Measurements from ENCODE around the gene C19orf33. TPM values are rescaled to one million over a fixed set of nuclear protein-coding genes. Genes with fewer than 3 reads are reported as not detected.

Gene C19orf33
- total and polyA plus RNA-seq, 9 of the 15 experiments (the other 6 are each of a cell fraction or from before 2014, with no cell fraction given) = 3.2 TPM; not detected in 8

DNA sequence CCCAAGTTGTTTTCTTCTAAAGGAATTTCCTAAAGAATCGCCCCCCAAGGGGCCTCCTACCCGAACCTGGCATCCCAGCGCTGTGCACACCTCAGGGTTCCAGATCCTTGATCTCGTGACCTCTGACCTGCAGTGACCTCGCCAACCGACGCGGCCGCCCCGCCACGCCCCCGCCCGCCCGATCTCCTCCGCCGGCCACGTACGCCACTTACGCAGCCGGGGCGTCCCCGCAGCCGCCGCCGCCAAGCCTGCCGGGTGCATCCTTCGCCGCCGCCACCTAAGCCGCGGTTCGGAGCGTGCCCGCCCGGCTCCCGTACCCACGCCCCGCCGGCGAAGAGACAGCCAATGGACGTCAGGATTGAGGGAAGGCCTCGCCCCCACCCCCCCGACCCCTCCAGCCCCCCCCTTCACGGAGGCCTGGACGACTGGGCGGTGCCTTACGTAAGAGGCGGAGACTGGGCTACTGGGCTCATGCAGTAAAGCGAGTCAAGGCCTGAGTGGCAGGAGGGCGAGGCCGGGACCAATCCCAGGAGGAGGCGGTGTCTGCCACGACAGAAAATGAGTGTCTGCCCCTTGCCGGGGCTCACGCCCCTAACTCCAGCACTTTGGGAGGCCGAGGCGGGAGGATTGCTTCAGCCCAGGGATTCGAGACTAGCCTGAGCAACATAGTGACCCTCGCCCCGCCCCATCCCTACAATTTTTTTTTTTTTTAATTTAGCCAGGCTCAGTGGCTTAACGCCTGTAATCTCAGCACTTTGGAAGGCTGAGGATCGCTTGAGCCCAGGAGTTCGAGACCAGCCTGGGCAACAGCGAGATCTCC is 11.8 kb downstream of the C19orf33 start, which contains the start of gene YIF1B (continued):
- TF ChIP-seq, protein P1, sequence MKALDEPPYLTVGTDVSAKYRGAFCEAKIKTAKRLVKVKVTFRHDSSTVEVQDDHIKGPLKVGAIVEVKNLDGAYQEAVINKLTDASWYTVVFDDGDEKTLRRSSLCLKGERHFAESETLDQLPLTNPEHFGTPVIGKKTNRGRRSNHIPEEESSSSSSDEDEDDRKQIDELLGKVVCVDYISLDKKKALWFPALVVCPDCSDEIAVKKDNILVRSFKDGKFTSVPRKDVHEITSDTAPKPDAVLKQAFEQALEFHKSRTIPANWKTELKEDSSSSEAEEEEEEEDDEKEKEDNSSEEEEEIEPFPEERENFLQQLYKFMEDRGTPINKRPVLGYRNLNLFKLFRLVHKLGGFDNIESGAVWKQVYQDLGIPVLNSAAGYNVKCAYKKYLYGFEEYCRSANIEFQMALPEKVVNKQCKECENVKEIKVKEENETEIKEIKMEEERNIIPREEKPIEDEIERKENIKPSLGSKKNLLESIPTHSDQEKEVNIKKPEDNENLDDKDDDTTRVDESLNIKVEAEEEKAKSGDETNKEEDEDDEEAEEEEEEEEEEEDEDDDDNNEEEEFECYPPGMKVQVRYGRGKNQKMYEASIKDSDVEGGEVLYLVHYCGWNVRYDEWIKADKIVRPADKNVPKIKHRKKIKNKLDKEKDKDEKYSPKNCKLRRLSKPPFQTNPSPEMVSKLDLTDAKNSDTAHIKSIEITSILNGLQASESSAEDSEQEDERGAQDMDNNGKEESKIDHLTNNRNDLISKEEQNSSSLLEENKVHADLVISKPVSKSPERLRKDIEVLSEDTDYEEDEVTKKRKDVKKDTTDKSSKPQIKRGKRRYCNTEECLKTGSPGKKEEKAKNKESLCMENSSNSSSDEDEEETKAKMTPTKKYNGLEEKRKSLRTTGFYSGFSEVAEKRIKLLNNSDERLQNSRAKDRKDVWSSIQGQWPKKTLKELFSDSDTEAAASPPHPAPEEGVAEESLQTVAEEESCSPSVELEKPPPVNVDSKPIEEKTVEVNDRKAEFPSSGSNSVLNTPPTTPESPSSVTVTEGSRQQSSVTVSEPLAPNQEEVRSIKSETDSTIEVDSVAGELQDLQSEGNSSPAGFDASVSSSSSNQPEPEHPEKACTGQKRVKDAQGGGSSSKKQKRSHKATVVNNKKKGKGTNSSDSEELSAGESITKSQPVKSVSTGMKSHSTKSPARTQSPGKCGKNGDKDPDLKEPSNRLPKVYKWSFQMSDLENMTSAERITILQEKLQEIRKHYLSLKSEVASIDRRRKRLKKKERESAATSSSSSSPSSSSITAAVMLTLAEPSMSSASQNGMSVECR (CRISPR knock-in tag; IDR thresholded peaks at IDR 0.05) = no peak
- TF ChIP-seq MYBL2 (IDR thresholded peaks at IDR 0.05; ENCODE audit: low read depth) = peak; percentile 17; the same call in 1 of the 2 replicates
- no peak for TF ChIP-seq MYBL2 (CRISPR knock-in tag; IDR thresholded peaks at IDR 0.05; ENCODE audit: borderline replicate concordance)
- TF ChIP-seq SMARCC2 (IDR thresholded peaks at IDR 0.05; ENCODE audit: low read depth) = 0 out of 2 replicates have a peak, but pooled peaks have one; percentile 15
- peak; percentile 47 for TF ChIP-seq MYC (IDR thresholded peaks at IDR 0.05; ENCODE audit: low read depth, low read length)
- no peak for TF ChIP-seq MYC (CRISPR knock-in tag; IDR thresholded peaks at IDR 0.05; ENCODE audit: borderline replicate concordance, low read depth)
- TF ChIP-seq HNRNPLL (IDR thresholded peaks at IDR 0.05; ENCODE audit: low read depth, low read length, poor library complexity, severe bottlenecking) = peak; percentile 100
- TF ChIP-seq RCOR1 (IDR thresholded peaks at IDR 0.05; ENCODE audit: borderline replicate concordance in 1 of 2, low read depth in 2 of 2, low read length in 2 of 2) = peak in 1 of 2 experiments; percentile 2; a peak in 1 of 4 replicates
- TF ChIP-seq RBBP5 (IDR thresholded peaks at IDR 0.05; ENCODE audit: borderline replicate concordance, insufficient read depth, low read length, poor library complexity, severe bottlenecking) = peak; percentile 41
- TF ChIP-seq, protein P2, sequence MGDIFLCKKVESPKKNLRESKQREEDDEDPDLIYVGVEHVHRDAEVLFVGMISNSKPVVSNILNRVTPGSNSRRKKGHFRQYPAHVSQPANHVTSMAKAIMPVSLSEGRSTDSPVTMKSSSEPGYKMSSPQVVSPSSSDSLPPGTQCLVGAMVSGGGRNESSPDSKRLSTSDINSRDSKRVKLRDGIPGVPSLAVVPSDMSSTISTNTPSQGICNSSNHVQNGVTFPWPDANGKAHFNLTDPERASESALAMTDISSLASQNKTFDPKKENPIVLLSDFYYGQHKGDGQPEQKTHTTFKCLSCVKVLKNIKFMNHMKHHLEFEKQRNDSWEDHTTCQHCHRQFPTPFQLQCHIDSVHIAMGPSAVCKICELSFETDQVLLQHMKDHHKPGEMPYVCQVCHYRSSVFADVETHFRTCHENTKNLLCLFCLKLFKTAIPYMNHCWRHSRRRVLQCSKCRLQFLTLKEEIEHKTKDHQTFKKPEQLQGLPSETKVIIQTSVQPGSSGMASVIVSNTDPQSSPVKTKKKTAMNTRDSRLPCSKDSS (IDR thresholded peaks at IDR 0.05; ENCODE audit: low read depth, partially characterized antibody) = no peak
- TF ChIP-seq SUPT5H (IDR thresholded peaks at IDR 0.05) = peak; percentile 65
- no peak for TF ChIP-seq HIVEP1 (CRISPR knock-in tag; IDR thresholded peaks at IDR 0.05)
- peak in 1 of 2 experiments; percentile 50; a peak in 1 of 4 replicates for TF ChIP-seq ARNT (IDR thresholded peaks at IDR 0.05)
- TF ChIP-seq EHMT2 (IDR thresholded peaks at IDR 0.05) = no peak
- peak; percentile 62; the same call in 1 of the 2 replicates for TF ChIP-seq MBD2 (IDR thresholded peaks at IDR 0.05; ENCODE audit: borderline replicate concordance, low read depth)
- TF ChIP-seq CBX3 (IDR thresholded peaks at IDR 0.05; ENCODE audit: borderline replicate concordance in 1 of 2, low read length in 2 of 2) = 0 out of 3 replicates have a peak, but pooled peaks of 1 of the 2 experiments have one; percentile 14
- TF ChIP-seq MIER1 (IDR thresholded peaks at IDR 0.05; ENCODE audit: low read depth) = no peak
- TF ChIP-seq TGIF2 (CRISPR knock-in tag; IDR thresholded peaks at IDR 0.05) = no peak
- TF ChIP-seq, protein P3, sequence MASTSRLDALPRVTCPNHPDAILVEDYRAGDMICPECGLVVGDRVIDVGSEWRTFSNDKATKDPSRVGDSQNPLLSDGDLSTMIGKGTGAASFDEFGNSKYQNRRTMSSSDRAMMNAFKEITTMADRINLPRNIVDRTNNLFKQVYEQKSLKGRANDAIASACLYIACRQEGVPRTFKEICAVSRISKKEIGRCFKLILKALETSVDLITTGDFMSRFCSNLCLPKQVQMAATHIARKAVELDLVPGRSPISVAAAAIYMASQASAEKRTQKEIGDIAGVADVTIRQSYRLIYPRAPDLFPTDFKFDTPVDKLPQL (IDR thresholded peaks at IDR 0.05; ENCODE audit: extremely low read depth, insufficient read length) = no peak
- TF ChIP-seq STAT5A (IDR thresholded peaks at IDR 0.05; ENCODE audit: borderline replicate concordance, low read length) = no peak
- 0 out of 2 replicates have a peak, but pooled peaks have one; percentile 2 for TF ChIP-seq NFE2 (IDR thresholded peaks at IDR 0.05; ENCODE audit: low read depth)
- TF ChIP-seq OTX1 (CRISPR knock-in tag; IDR thresholded peaks at IDR 0.05) = no peak

Measured in K562 (cell line).